NOMO-1 (cell line): ENCODE data around the gene GNAT3.

Experiments used
- DNase-seq, 2 experiments: peaks; one replicate each; lab custom pipeline; 2025; ENCODE audit not compliant: unreplicated experiment in 2 of 2; lab: John Stamatoyannopoulos, UW

GNAT3 gene

DNA sequence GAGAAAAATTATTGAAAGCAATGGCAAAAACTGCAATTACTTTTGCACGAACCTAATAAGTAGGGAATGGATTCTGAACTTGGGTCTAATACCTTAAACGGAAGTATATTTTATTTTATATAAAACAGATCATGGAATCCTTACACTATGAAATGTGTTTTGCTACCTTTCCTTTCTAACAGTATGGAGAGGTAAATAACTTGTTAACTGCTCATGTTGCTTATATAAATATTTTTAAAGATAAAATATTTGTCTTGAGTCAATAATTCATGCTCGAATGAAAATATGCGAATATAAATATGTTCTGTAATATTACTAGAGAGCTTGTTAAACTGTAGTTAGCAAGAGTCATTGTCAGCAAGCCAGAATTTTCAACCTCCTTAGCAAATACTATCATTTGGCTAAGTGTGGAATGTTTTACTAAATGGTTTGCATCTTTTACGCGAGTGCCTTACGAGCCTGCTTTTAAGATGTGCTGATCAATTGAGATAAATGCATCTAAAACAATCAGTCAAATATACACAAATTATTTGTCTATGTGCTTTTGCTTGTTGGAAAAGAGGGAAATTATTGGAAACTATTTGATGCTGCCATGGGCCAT is 5.9 kb downstream of the GNAT3 start:
- no peak for DNase-seq

DNA sequence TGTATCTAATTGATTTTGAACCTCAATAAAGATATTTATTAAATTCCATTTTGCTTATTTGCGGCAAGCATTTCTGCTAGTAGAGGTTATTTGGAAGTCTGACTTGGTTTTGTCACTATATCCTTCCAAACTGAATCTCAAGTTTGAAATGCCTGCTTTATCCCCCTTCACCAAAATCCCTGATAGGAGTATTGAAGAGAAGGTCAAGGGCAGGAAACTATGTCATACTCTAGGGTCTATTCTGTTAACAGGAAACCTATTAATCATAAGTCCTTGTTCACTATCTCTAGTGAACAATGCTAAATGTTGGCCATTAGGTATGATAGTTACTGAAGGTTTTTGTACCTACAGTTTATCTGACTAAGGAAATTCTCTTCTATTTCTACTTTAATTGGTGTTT is 11.5 kb downstream of the GNAT3 start:
- no peak for DNase-seq

DNA sequence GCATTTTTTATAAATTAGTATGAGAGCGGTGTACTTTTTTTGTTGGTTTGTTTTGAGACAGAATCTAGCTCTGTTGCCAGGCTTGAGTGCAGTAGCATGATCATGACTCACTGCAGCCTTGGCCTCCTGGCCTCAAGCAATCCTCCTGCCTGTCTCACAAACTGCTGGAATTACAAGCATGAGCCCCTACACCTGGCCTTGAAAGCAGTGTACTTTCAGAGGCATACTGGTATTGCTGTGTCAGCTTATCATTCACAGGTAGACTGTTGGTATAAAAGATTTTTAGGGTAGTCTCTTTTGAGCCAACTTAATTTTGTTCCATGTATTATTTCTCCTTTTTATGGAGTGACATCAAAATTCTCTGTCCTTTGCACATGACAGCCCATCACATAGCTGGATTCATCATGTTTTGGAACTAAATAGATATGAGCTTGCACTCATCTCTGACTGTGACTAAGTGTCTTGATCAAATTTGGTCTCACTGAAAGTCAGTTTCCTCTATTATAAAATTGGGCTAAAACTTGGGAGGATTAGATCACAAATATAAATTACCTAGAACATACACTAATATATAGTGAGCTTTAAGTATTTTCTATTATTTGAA is 12.4 kb downstream of the GNAT3 start:
- DNase-seq = no peak

DNA sequence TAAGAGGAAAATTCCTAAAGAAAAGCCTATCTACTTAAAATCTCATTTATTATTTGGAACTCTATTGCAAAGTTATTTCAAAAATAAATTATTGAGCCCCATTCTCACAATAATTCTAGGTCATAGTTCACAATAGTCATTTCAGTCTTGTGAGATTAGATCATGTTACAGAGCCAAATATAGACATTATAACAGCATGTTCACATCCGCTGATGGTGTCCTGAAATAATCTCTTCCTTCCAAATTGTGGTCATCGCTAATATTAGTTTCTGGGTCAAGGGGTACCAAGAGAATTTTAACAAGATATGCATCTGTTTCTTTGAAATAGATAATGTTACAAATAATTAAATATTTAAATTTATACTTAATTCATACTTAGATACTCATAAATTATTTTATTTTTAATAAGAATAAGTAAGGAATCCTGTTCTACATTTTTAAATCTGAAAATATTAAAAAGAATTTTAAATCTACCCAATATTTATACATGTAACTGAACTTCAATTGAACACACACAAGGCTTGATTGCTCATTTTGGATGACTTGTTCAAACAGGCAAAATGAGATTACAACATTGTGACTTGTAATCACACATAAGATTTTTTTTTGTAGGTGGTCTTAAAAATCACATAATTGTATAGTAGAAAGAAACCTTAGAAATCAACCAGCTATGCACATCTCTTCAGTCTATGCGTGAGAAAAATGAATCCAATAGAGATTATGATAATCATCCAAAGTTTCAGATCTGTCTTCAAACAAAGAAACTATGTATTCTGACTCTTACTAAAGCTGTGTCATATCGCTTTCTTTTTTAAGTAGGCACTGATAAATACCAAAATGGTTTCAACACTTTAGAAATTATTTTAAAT is 13.1 kb downstream of the GNAT3 start:
- DNase-seq = no peak

DNA sequence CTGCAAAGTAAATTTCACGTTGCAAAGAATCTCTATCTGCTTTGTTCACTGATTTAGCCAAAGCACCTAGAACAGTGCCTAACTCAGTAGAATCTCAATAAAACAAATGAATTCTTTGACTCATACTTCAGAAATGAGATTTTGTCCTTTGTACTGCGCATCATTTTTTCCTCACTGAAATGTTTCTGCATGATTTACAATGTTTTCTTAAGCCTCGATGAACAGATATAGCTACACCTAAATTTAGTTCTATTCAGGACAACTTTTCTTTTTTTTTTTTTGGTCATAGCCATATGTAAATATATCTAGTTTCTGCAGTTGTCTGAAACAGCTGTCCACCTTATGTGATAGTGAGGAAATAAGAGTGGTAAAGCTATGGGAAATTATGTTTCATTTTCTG is 15.3 kb downstream of the GNAT3 start:
- no peak for DNase-seq

DNA sequence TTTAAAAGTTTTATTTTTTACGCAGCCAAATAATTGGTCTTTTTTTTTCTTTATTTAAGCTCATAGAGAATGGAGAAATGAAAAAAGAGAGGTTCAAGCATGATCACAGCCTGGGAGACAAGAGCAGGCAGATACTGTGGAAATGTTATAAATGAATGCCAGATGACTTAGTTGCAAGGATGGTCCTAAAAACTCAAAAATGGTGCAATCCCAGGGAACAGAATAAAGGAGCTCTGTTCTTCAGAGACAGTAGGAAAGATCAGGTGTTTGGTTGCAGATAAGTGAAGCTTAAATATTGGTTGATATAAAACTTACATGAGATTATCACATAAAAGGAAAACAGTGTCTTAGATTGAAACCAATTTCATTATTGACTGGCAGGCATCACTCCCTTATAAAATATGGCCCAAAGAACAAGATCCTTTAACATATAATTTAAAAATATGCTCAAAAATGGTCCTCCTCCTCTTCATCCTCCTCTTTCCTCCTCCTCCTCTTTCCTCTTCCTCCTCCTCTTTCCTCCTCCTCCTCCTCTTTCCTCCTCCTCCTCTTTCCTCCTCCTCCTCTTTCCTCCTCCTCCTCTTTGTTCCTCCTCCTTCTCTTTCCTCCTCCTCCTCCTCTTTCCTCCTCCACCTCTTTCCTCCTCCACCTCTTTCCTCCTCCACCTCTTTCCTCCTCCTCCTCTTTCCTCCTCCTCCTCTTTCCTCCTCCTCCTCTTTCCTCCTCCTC is 18.6 kb downstream of the GNAT3 start:
- DNase-seq = no peak

DNA sequence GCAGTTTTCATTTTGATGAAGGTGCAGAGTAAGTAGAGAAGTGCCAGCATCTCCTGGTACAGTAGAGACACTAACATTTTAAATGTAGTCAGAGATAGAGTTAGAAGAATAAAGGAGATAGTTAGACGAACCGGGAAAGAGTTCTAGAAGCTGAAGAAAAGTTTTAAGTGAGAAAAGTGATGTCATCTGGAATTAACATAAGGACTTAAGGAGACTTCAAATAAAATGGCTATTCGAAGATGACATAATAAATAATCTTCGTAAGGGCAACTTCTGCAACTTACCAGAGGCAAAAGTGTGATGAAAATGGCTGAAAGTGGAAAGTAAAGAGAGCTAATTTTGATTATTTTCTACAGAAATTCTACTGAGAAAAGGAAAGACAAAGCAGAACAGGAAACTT is 20.4 kb downstream of the GNAT3 start:
- DNase-seq = no peak

DNA sequence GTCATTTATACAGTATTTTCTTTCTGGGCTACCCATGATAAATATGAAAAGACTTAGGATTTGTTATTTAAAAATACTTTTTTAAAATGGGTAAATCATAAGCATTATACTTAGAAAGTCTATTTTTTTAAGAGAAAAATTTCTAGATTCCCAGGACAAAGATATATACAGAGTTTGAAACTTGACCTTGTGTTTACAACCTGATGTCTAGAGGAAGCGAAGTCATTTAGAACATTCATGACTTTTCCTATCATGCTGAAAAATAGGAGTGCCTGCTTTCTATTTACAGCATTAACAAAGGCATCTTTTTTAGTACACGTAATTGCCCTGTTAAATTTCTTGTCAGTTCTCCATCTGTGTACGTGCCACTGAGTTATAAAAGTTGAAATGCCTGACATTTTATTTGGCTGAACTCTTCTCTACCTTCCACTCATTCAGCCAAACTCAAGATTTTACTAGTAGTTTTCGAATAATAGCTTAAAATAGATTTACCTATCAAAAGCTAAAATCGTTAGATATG is 23.0 kb downstream of the GNAT3 start:
- DNase-seq = no peak

DNA sequence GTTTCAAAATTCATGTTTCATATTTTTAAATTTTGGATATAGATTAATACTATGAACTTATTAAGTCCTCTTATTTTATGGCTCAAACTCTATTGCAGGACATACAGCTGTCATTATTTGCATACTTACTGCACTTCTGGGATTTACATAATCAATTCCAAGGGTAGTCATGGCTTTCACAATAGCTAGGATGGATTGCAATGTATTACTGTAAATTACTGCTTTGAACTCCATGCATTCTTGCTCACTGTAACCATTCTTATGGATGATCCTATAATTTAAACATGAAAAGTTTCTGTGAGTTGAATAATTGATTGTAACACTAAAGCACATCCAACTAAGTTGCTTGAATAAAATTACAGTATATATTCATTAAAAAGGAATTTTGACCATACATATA is 23.5 kb downstream of the GNAT3 start:
- no peak for DNase-seq

DNA sequence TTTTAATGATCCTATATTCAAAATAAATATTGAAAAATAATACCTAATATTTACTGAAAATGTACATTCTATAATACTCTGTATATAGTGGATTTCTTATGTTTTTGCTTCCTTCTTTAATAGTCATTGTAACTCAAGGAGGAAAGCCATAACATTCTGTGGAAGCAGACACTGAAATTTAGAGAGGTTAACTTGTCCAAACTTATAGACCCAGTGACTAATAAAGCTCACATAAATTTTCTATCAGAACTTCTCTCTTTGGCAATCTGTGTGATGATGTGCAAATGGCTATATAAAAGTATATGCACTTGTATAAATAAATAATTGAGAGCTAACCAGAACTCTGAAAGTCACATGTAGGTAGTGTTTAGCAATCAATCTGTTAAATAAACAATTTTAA is 26.1 kb downstream of the GNAT3 start:
- no peak for DNase-seq

DNA sequence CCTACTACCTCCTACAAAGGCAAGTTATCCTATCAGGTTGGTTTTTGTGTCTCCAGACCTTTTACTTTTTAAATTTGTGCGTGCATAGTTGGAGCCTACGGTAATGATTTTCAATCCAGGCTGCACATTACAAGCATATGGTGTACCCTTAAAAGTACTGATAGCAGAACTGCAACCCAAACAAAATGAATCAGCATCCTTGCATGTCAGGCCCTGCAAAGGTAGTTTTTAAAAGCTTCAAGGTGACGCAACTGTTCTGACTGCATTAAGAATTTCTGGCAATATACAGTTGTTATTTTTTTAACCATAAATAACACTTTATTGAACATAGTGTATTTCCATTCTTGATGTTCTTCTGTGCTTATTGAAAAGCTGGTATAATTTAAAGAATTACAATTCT is 28.9 kb downstream of the GNAT3 start:
- no peak for DNase-seq

DNA sequence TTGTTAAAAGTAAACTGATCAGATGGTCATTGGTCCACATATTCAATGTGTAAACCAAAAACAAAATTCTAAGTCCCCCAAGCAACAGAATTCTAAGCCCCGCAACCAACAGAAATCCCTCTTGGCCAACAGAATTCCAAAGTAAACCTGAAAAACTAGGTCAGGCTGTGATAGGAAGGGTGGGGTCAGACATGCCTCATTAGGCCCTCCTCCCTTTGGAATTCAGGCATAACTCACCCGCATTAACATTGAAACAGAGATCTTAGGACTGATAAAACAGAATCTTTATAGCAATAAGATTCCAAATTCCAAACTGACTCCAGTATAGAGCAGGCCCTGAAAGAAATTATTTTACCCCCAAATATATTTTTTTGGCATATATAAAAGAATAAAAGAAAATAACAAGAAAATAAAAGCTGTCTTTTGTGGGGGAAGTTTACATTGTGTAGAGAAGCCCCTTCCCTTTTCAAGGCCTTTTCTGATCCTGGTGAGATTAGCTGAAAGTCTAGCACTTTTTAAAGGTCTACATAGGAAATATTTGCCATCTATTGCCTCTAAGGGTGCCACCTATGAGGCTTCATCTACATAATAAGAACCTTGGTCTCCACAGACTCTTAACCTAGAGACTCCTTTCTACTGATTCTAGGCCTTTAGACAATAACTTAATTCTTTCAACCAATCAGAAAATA is 30.5 kb downstream of the GNAT3 start:
- no peak for DNase-seq

DNA sequence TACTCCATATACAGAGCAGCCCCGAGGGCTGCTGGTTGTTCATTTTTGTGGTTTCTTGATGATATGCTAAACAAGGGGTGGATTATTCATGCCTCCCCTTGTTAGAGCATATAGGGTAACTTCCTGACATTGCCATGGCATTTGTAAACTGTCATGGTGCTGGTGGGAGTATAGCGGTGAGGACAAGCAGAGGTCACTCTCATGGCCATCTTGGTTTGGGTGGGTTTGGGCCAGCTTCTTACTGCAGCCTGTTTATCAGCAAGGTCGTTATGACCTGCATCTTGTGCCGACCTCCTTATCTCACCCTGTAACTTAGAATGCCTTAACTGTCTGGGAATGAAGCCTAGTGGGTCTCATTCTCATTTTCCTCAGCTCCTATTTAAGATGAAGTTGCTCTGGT is 31.3 kb downstream of the GNAT3 start:
- DNase-seq = no peak

DNA sequence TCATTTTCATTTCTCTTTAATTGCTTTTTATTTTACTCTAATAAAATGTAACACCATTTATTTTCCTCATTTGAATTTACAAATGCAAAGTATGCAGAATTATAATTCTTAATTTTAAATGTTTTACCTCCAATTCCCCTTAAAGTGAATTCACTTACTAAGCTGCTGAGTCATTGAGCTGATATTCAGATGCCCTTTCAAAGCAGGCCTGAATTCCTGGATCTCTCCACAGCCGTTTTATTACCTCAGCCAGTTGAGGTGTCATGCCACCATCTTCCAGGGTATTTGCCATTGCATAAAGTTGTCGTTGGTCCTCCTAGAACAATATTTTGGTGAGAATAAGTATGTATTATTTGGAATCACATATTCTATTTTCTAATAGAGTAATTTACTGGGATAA is 33.2 kb downstream of the GNAT3 start:
- DNase-seq = no peak

DNA sequence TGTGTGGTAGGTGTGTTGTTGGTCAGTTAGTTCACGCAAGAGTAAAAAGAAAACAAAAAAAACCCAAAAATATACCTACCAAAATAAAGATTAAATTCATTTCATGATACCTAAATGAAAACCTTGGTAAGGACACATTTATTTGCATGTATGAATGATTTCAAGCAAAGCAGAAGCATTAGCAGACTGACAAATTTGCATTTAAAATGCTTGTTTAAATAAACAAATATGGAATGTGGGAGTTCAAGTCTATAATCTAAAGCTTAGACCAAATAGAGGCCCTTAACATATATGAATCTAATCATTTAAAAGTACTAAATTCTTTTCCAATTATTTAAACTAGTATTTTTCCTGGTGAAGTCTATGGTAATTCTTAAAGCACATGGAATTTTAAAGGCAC is 35.8 kb downstream of the GNAT3 start:
- no peak for DNase-seq

DNA sequence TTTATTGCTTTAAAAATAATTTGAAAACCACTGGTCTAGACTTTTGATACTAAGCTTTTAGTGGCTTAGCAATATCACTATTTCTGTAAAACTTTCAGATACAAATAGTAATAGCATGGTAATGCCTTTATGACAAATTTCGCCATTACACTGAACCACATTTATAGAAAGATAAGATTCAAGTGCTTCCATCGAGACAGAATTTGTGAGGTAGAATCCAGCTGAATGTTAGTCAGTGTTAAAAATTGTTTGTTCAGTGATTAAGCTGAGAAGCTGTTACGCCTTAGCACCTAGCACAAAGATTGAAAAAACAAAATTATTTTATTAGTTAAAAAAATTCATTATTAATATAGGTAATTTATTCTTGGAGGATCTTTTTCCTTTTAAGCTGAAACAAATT is 36.5 kb downstream of the GNAT3 start:
- DNase-seq = no peak

DNA sequence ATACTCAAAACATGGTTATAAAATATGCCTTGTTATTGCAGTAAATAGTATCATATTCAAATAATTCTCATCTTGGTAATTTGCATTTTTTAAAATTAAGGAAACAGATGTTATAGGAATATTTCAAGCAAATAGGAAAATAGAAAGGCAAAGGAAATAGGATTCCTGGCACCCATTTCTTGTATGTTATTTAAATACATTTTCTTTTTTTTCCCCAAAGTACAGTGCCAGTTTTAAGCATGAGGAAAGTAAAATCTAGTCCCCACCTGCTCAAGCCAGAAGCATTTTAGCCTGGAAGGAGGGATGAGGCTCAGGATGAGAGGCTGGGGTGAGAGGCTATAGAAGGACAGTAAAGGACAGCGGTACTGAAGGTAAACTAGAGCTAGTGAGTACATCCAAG is 38.1 kb downstream of the GNAT3 start:
- no peak for DNase-seq

DNA sequence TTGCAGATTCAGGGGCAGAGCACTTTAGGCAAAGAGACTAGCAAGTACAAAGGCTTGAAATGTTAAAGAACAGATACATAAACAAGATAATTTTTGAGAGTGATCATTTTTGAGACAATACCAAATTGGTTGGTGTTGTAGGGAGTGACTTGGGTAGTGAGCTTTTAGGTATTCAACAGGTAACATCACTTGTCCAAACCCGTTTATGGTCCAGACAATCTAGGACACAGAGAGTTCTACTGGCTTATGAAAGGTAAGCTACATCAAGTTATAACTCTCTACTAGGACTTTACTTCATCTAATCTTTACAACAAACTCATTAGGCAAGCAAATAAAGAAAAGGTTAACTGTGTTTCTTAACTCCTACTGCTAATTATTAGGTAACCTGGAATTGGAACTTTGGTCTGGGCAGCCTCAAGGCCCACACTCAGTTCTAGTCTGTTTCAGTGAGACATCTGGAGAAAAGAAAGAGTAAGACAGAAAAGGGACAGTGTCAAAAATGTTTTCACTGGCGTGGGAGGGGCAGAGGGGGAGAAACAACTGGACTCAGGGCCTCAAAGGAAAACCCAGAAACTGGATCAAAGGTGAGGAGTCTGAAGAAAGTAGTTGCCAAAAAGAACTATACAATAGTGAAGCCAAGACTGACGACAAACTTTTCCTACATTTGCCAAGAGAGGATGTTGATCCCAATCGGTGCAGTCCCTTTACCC is 39.2 kb downstream of the GNAT3 start:
- no peak for DNase-seq

DNA sequence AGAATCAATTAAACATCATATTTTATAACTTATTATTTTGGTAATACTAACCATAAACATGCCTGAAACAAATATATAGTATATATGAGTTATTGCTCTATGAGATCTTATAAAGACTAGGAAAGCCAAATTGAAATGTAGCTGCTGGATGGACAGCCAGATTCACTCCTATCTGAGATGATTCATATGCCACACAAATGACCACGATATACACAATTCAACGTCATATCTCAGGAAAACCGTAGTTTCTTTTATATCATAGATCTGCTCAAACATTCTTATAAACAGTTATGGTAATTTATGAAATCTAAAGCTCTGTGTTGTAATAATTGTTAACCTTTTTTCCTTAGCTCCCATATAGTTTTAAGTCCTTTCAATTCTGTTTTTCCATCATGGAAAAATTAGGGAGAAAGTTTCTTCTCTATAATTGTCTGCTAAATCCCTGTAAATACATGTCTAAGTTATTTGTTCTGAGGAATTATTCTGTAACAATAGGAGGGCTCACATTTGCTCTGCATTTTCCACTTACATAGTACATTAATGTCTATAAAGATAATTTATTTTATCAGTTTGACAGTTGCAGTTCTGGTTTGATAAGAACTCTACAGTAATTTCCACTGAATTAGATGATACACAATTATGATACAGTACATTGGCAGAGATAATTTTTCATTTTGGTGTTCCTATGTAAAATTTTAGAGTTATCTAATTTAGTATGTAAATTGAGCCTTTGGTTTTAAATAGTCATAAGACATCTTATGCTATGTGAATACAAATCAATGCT is 42.7 kb downstream of the GNAT3 start:
- no peak for DNase-seq
